Umbilical cord (tissue), 2 donors: Measurements from ENCODE around the gene MRPL46. TPM values are rescaled to one million over a fixed set of nuclear protein-coding genes. Genes with fewer than 3 reads are reported as not detected.
"Not testable (repeated sequence)": the region's sequence is repeated elsewhere in the genome, so short reads cannot be mapped to it uniquely, and the experiment has no call there.

Experiments used
- DNase-seq: peaks from one replicate; pipeline ENCODE4 v3.0.0-alpha.2; 2015; ENCODE audit warnings: low spot score
- total RNA-seq: library from RNA; depleted of rRNA; stranded (reverse); fragments of >200 nt; gene quantifications from one replicate; pipeline ENCODE4 v1.2.3, GENCODE V29; 2014; ENCODE audit warnings: low replicate concordance; ENCODE audit not compliant: insufficient read depth

The MRPL46 gene
- total RNA-seq, 1 donor from 2014 or later = 10.4 TPM

- DNase-seq = no peak
These were observed 20.0 kb downstream of the MRPL46 start for GRCh38 chr15:88447206-88447605.

GRCh38 chr15:88441076-88441730, 26.0 kb downstream of the MRPL46 start:
- DNase-seq = no peak

GRCh38 chr15:88440021-88440420, 27.2 kb downstream of the MRPL46 start:
- no peak for DNase-seq

- no peak for DNase-seq
These were observed 29.0 kb downstream of the MRPL46 start for GRCh38 chr15:88438181-88438580.

- DNase-seq = not testable (repeated sequence)
These were observed 33.1 kb downstream of the MRPL46 start for GRCh38 chr15:88434106-88434505.

- DNase-seq = no peak
These were observed 34.0 kb downstream of the MRPL46 start for GRCh38 chr15:88433046-88433685.

- DNase-seq = no peak
These were observed 35.7 kb downstream of the MRPL46 start for GRCh38 chr15:88431441-88431840.

- DNase-seq = no peak
These were observed 37.1 kb downstream of the MRPL46 start for GRCh38 chr15:88430051-88430450.

GRCh38 chr15:88428805-88429605, 38.2 kb downstream of the MRPL46 start:
- no peak for DNase-seq

- DNase-seq = no peak
These were observed 39.1 kb downstream of the MRPL46 start for GRCh38 chr15:88428053-88428452.

GRCh38 chr15:88426304-88426703, 40.9 kb downstream of the MRPL46 start:
- DNase-seq = no peak

- no peak for DNase-seq
These were observed 43.9 kb downstream of the MRPL46 start for GRCh38 chr15:88423331-88423730.

GRCh38 chr15:88419830-88420229, 47.4 kb downstream of the MRPL46 start:
- DNase-seq = no peak

Other genes starting within 250 kb of the MRPL46 start
- gene NTRK3, start 210.6 kb downstream of the MRPL46 start, total RNA-seq = 24.1 TPM
- gene MRPS11, start 320 bp upstream of the MRPL46 start, total RNA-seq = 19.5 TPM
- gene DET1, start 79.3 kb upstream of the MRPL46 start, total RNA-seq = 17.6 TPM
- gene AEN, start 154.0 kb upstream of the MRPL46 start, total RNA-seq = 18.1 TPM
- 4.6 TPM for gene ISG20, start 171.6 kb upstream of the MRPL46 start, total RNA-seq